Heart left ventricle (tissue), 16 donors: ENCODE data around the gene MYO7A. TPM values are rescaled to one million over a fixed set of nuclear protein-coding genes. Genes with fewer than 3 reads are reported as not detected.

Experiments
- ATAC-seq, 4 donors: fragments of 200-7000 bp; cut with Tn5 transposase; one replicate each; pipeline ENCODE4 v1.9.1; 2020 to 2022; ENCODE audit warnings: moderate library complexity in 4 of 4, mild to moderate bottlenecking in 3 of 4, moderate number of reproducible peaks in 1 of 4
- DNase-seq, 5 donors: peaks; one replicate each; pipeline ENCODE4 v3.0.0-alpha.2; 2020
- H3K27ac ChIP-seq, 12 donors: fragments of 200-600 bp; sonication (generic) in 4 of 12; one replicate each; pipeline versions ENCODE4 v1.5.0 to v1.8.0; 2016 to 2022; ENCODE audit warnings: mild to moderate bottlenecking in 2 of 12
- H3K27me3 ChIP-seq, 9 donors: fragments of 200-600 bp; sonication (generic) in 2 of 9; one replicate each; pipeline versions ENCODE4 v1.5.1 to v1.8.0; 2016 to 2022; ENCODE audit warnings: mild to moderate bottlenecking in 3 of 9
- H3K36me3 ChIP-seq, 9 donors: fragments of 200-600 bp; sonication (generic) in 2 of 9; one replicate each; pipeline versions ENCODE4 v1.5.0 to v1.8.0; 2018 to 2022; ENCODE audit warnings: mild to moderate bottlenecking in 2 of 9
- H3K4me1 ChIP-seq, 12 donors: fragments of 200-600 bp; sonication (generic) in 4 of 12; one replicate each; pipeline versions ENCODE4 v1.5.0 to v1.8.0; 2016 to 2022; ENCODE audit warnings: mild to moderate bottlenecking in 3 of 12
- H3K4me3 ChIP-seq, 12 donors: fragments of 200-600 bp; sonication (generic) in 4 of 12; one replicate each; pipeline versions ENCODE4 v1.5.0 to v1.8.0; 2017 to 2022; ENCODE audit warnings: mild to moderate bottlenecking in 9 of 12, moderate library complexity in 4 of 12
- H3K9me3 ChIP-seq, 12 donors: fragments of 200-600 bp; sonication (generic) in 4 of 12; one replicate each; pipeline versions ENCODE4 v1.5.0 to v1.8.0; 2016 to 2022; ENCODE audit warnings: mild to moderate bottlenecking in 1 of 12
- CTCF ChIP-seq, 12 donors: fragments of 200-600 bp; sonication (generic) in 4 of 12; IDR thresholded peaks; one replicate each; pipeline versions ENCODE4 v1.5.0 to v1.8.0; 2018 to 2022; ENCODE audit warnings: antibody characterized with exemption in 12 of 12, mild to moderate bottlenecking in 5 of 12
- POLR2A ChIP-seq, 2 donors: fragments of 450-650 bp; IDR thresholded peaks; one replicate each; pipeline ENCODE4 v1.6.1; 2017; ENCODE audit warnings: antibody characterized with exemption in 2 of 2, mild to moderate bottlenecking in 2 of 2, moderate library complexity in 2 of 2
- WGBS, 4 donors: extraction: QIAGEN DNeasy Blood & Tissue Kit in 2 of 4; methylation state at CpG; one replicate each; pipeline versions ENCODE4 v1.1.5 to v1.1.7; 2013 to 2018; 5-methylcytosine and 5-hydroxymethylcytosine counted together
- intact Hi-C, 10 donors: fragments of 100-400 bp; cut with DNase I; formaldehyde crosslinking; loops; one replicate each; pipeline versions ENCODE4 v1.11.1 to v1.14.2; 2022
- polyA plus RNA-seq, 2 donors: library from polyadenylated mRNA; stranded (reverse); fragments of 200-250 nt; gene quantifications; one replicate each; pipeline ENCODE4 v1.2.3, GENCODE V29; 2013
- total RNA-seq, 9 donors: library from RNA; depleted of rRNA in 2 of 9; stranded (reverse); fragments of >200 nt in 2 of 9; fragmentation: NEBNext Ultra II Directional in 3 of 9; extraction: Animal tissue kit (Norgen Biotek cat#: 25700) in 3 of 9; gene quantifications; one replicate each; pipeline versions ENCODE4 v1.1.0 to v1.2.4, GENCODE V29; 2016 to 2023
- donor health status: ischemic (EF 13 %, LVEDD 7.1; RV severe dilation, severe dysfunction).
- donor health status: healthy with polysubstance abuse.
- donor health status: DM: no; HTN: yes; CAD: no.
- donor health status: DM: no; HTN: no; CAD: no.
- donor health status: ischemic (EF 25% LVEDD 6.9; RV normal size, moderate dysfunction).
- donor health status: ischemic (EF 25% LVEDD 5.7; RV mildly dilated, moderate dysfunction).
- donor health status: healthy.
- donor health status: DM: yes; HTN: yes; CAD: no.
- donor health status: ischemic (EF 35%, LVEDD 5.7; RV mildly dilated, moderate dysfunction).
- donor health status: nonischemic (EF 11% LVEDD 7.7; RV severe dilation, severe dysfunction).
- donor health status: DM: yes; HTN: yes; CAD: no.
- donor health status: PGD.
- donor health status: ischemic (EF 29% LVEDD 5.4; RV normal size, mild dysfunction).
- donor health status: nonischemic (EF 23%, LVEDD 6.1; RV moderate dilation, normal function).

Gene MYO7A
- total and polyA plus RNA-seq, 11 donors, result 1.0 to 17.1 (median 2.7) TPM

- H3K27me3 ChIP-seq, result no peaks in the 10 kb centered on the region
- peaks cover 0 to 31% (median 0%) of the 10 kb centered on the region in 9 donors for H3K36me3 ChIP-seq
- 76 to 82% (median 78%) methylated on average over 4 to 9 of the region's 9 CpGs for WGBS, 4 donors
- H3K4me3 ChIP-seq, result no peak overlapping the region
- ATAC-seq, result peak in 3 of 4 donors; percentile 22 to 85 (median 41)
- TF ChIP-seq CTCF (IDR thresholded peaks at IDR 0.05) (no peak), POLR2A (IDR thresholded peaks at IDR 0.05) (no peak)
- intact Hi-C loops, result no loop called here
- no peaks in the 10 kb centered on the region for H3K9me3 ChIP-seq
- DNase-seq, result peak in 1 of 5 donors; percentile 28
- H3K27ac ChIP-seq, result no peak overlapping the region
- no peaks in the 10 kb centered on the region for H3K4me1 ChIP-seq
Observed at GRCh38 chr11:77119531-77119936, 8.5 kb upstream of the MYO7A start.

- peak in 1 of 5 donors; percentile 47 for DNase-seq
- intact Hi-C loops, result loop anchor here in 2 of 10 donors (10.0 kb wide), 1 partner anchor 424 kb away; no protein-coding TSS in a partner anchor
- no peak for ATAC-seq
- 93 to 95% (median 93%) methylated on average over 19 of the region's 19 CpGs for WGBS, 4 donors
- H3K36me3 ChIP-seq, result peaks cover 0 to 31% (median 0%) of the 10 kb centered on the region in 9 donors
- no peaks in the 10 kb centered on the region for H3K9me3 ChIP-seq
- no peaks in the 10 kb centered on the region for H3K4me1 ChIP-seq
- no peaks in the 10 kb centered on the region for H3K27me3 ChIP-seq
- H3K27ac ChIP-seq, result no peak overlapping the region
- TF ChIP-seq POLR2A (IDR thresholded peaks at IDR 0.05) (no peak), CTCF (IDR thresholded peaks at IDR 0.05) (no peak)
- no peak overlapping the region for H3K4me3 ChIP-seq
Observed at GRCh38 chr11:77120571-77120970, 7.5 kb upstream of the MYO7A start.

GRCh38 chr11:77121096-77121640, 6.9 kb upstream of the MYO7A start:
- Histone ChIP-seq H3K36me3 (peaks cover 0 to 31% (median 0%) of the 10 kb centered on the region in 9 donors), H3K4me3 (no peak overlapping the region), H3K27ac (no peak overlapping the region), H3K4me1 (no peaks in the 10 kb centered on the region), H3K27me3 (peaks cover 0 to 3% (median 0%) of the 10 kb centered on the region in 9 donors), H3K9me3 (no peaks in the 10 kb centered on the region)
- TF ChIP-seq CTCF (IDR thresholded peaks at IDR 0.05), result no peak
- no peak for TF ChIP-seq POLR2A (IDR thresholded peaks at IDR 0.05)
- ATAC-seq (no peak), DNase-seq (peak in 1 of 5 donors; percentile 53)
- intact Hi-C loops, result loop anchor here in 2 of 10 donors (10.0 kb wide), 1 partner anchor 424 kb away; no protein-coding TSS in a partner anchor
- 87 to 96% (median 92%) methylated on average over 5 to 10 of the region's 10 CpGs for WGBS, 4 donors

GRCh38 chr11:77121876-77122575, 6.0 kb upstream of the MYO7A start:
- DNase-seq (peak in 1 of 5 donors; percentile 59), ATAC-seq (no peak)
- peaks cover 0 to 5% (median 3%) of the 10 kb centered on the region in 12 donors for H3K4me1 ChIP-seq
- 91 to 98% (median 96%) methylated on average over 6 to 8 of the region's 8 CpGs for WGBS, 4 donors
- H3K27ac ChIP-seq, result no peak overlapping the region
- peaks cover 0 to 31% (median 0%) of the 10 kb centered on the region in 9 donors for H3K36me3 ChIP-seq
- H3K27me3 ChIP-seq, result peaks cover 0 to 9% (median 0%) of the 10 kb centered on the region in 9 donors
- H3K4me3 ChIP-seq, result no peak overlapping the region
- no peak for TF ChIP-seq CTCF (IDR thresholded peaks at IDR 0.05)
- no peak for TF ChIP-seq POLR2A (IDR thresholded peaks at IDR 0.05)
- intact Hi-C loops, result loop anchor here in 2 of 10 donors (10.0 kb wide), 1 partner anchor 423 kb away; no protein-coding TSS in a partner anchor
- no peaks in the 10 kb centered on the region for H3K9me3 ChIP-seq
